Muscle layer of colon (tissue), 2 donors: Measurements from ENCODE around the gene SNRPD3.
"Not testable (repeated sequence)": the region's sequence is repeated elsewhere in the genome, so short reads cannot be mapped to it uniquely, and the experiment has no call there.

Source experiments
- H3K27ac ChIP-seq: one replicate; pipeline ENCODE4 v1.7.0; 2013; ENCODE audit warnings: low read depth, mild to moderate bottlenecking, low read length, moderate library complexity
- H3K27me3 ChIP-seq, 2 donors: one replicate each; pipeline ENCODE4 v1.7.0; 2013; ENCODE audit warnings: low read length in 2 of 2, mild to moderate bottlenecking in 2 of 2; ENCODE audit not compliant: insufficient read depth in 2 of 2, control insufficient read depth in 1 of 2
- H3K36me3 ChIP-seq: one replicate; pipeline ENCODE4 v1.7.0; 2013; ENCODE audit warnings: mild to moderate bottlenecking, low read length; ENCODE audit not compliant: insufficient read depth
- H3K4me1 ChIP-seq: one replicate; pipeline ENCODE4 v1.7.0; 2013; ENCODE audit warnings: mild to moderate bottlenecking, low read length; ENCODE audit not compliant: insufficient read depth
- H3K4me3 ChIP-seq, 2 donors: one replicate each; pipeline ENCODE4 v1.7.0; 2013; ENCODE audit warnings: low read length in 2 of 2, low read depth in 1 of 2, mild to moderate bottlenecking in 1 of 2, moderate library complexity in 1 of 2
- H3K9ac ChIP-seq: one replicate; pipeline ENCODE4 v1.7.0; 2013; ENCODE audit warnings: low read length
- H3K9me3 ChIP-seq: one replicate; pipeline ENCODE4 v1.7.0; 2013; ENCODE audit warnings: mild to moderate bottlenecking, low read length
- donor health status: abdominal sarcoma.
- donor health status: Adenocarcinoma of cecum.

SNRPD3 gene

GRCh38 chr22:24518228-24518627, 37.6 kb upstream of the SNRPD3 start:
- Histone ChIP-seq H3K27ac (no peak overlapping the region), H3K4me1 (peaks cover 6% of the 10 kb centered on the region), H3K4me3 (no peak overlapping the region)

GRCh38 chr22:24518771-24519485, 36.9 kb upstream of the SNRPD3 start:
- Histone ChIP-seq H3K27me3 (no peaks in the 10 kb centered on the region), H3K9me3 (no peaks in the 10 kb centered on the region), H3K36me3 (no peaks in the 10 kb centered on the region), H3K4me3 (no peak overlapping the region), H3K9ac (no peak overlapping the region), H3K27ac (no peak overlapping the region), H3K4me1 (peaks cover 6% of the 10 kb centered on the region)

More at GRCh38 chr22:24518228-24518627, 37.6 kb upstream of the SNRPD3 start:
- no peaks in the 10 kb centered on the region for H3K36me3 ChIP-seq
- no peaks in the 10 kb centered on the region for H3K9me3 ChIP-seq
- no peaks in the 10 kb centered on the region for H3K27me3 ChIP-seq
- no peak overlapping the region for H3K9ac ChIP-seq

GRCh38 chr22:24519496-24519895, 36.3 kb upstream of the SNRPD3 start:
- Histone ChIP-seq H3K27ac (no peak overlapping the region), H3K27me3 (no peaks in the 10 kb centered on the region), H3K4me3 (no peak overlapping the region), H3K9me3 (no peaks in the 10 kb centered on the region), H3K9ac (no peak overlapping the region), H3K4me1 (peaks cover 6% of the 10 kb centered on the region), H3K36me3 (no peaks in the 10 kb centered on the region)

- no peak overlapping the region for H3K4me3 ChIP-seq
- no peak overlapping the region for H3K27ac ChIP-seq
- no peaks in the 10 kb centered on the region for H3K4me1 ChIP-seq
- no peaks in the 10 kb centered on the region for H3K9me3 ChIP-seq
- no peaks in the 10 kb centered on the region for H3K36me3 ChIP-seq
- no peaks in the 10 kb centered on the region for H3K27me3 ChIP-seq
- no peak overlapping the region for H3K9ac ChIP-seq
Observed at GRCh38 chr22:24521791-24522245, 34.0 kb upstream of the SNRPD3 start.

- Histone ChIP-seq H3K27ac (no peak overlapping the region), H3K9ac (no peak overlapping the region), H3K4me3 (no peak overlapping the region), H3K36me3 (no peaks in the 10 kb centered on the region), H3K4me1 (no peaks in the 10 kb centered on the region), H3K27me3 (no peaks in the 10 kb centered on the region), H3K9me3 (no peaks in the 10 kb centered on the region)
Observed at GRCh38 chr22:24523873-24524272, 31.9 kb upstream of the SNRPD3 start.

GRCh38 chr22:24525416-24526037, 30.3 kb upstream of the SNRPD3 start:
- H3K9me3 ChIP-seq, result no peaks in the 10 kb centered on the region
- no peaks in the 10 kb centered on the region for H3K4me1 ChIP-seq
- peak overlapping the region in 1 of 2 donors; percentile 8 for H3K4me3 ChIP-seq
- H3K27ac ChIP-seq, result no peak overlapping the region
- H3K36me3 ChIP-seq, result no peaks in the 10 kb centered on the region
- H3K9ac ChIP-seq, result no peak overlapping the region
- no peaks in the 10 kb centered on the region for H3K27me3 ChIP-seq

GRCh38 chr22:24526191-24526590, 29.6 kb upstream of the SNRPD3 start:
- H3K27ac ChIP-seq, result no peak overlapping the region
- H3K4me3 ChIP-seq, result no peak overlapping the region
- H3K9me3 ChIP-seq, result no peaks in the 10 kb centered on the region
- no peaks in the 10 kb centered on the region for H3K4me1 ChIP-seq
- H3K9ac ChIP-seq, result no peak overlapping the region
- H3K27me3 ChIP-seq, result no peaks in the 10 kb centered on the region
- H3K36me3 ChIP-seq, result no peaks in the 10 kb centered on the region

GRCh38 chr22:24529898-24530297, 25.9 kb upstream of the SNRPD3 start:
- no peaks in the 10 kb centered on the region for H3K9me3 ChIP-seq
- H3K36me3 ChIP-seq, result no peaks in the 10 kb centered on the region
- H3K4me1 ChIP-seq, result no peaks in the 10 kb centered on the region
- H3K4me3 ChIP-seq, result no peak overlapping the region
- H3K27me3 ChIP-seq, result no peaks in the 10 kb centered on the region
- no peak overlapping the region for H3K27ac ChIP-seq
- no peak overlapping the region for H3K9ac ChIP-seq

GRCh38 chr22:24530968-24531367, 24.8 kb upstream of the SNRPD3 start:
- H3K4me3 ChIP-seq, H3K27me3 ChIP-seq, H3K9me3 ChIP-seq, H3K4me1 ChIP-seq, H3K27ac ChIP-seq, H3K9ac ChIP-seq, H3K36me3 ChIP-seq: not testable (repeated sequence)

GRCh38 chr22:24532075-24532474, 23.7 kb upstream of the SNRPD3 start:
- H3K36me3 ChIP-seq, result no peaks in the 10 kb centered on the region
- H3K27ac ChIP-seq, result no peak overlapping the region
- H3K4me1 ChIP-seq, result no peaks in the 10 kb centered on the region
- H3K4me3 ChIP-seq, result no peak overlapping the region
- no peaks in the 10 kb centered on the region for H3K9me3 ChIP-seq
- no peak overlapping the region for H3K9ac ChIP-seq
- H3K27me3 ChIP-seq, result no peaks in the 10 kb centered on the region

- no peaks in the 10 kb centered on the region for H3K4me1 ChIP-seq
- no peaks in the 10 kb centered on the region for H3K9me3 ChIP-seq
- H3K27me3 ChIP-seq, result no peaks in the 10 kb centered on the region
- no peak overlapping the region for H3K27ac ChIP-seq
- H3K36me3 ChIP-seq, result peaks cover 10% of the 10 kb centered on the region
- no peak overlapping the region for H3K9ac ChIP-seq
- no peak overlapping the region for H3K4me3 ChIP-seq
Observed at GRCh38 chr22:24535348-24535747, 20.5 kb upstream of the SNRPD3 start.

- Histone ChIP-seq H3K36me3 (peaks cover 17% of the 10 kb centered on the region), H3K9ac (no peak overlapping the region), H3K9me3 (no peaks in the 10 kb centered on the region), H3K27me3 (no peaks in the 10 kb centered on the region), H3K27ac (no peak overlapping the region), H3K4me3 (no peak overlapping the region), H3K4me1 (no peaks in the 10 kb centered on the region)
Observed at GRCh38 chr22:24536089-24536488, 19.7 kb upstream of the SNRPD3 start.
